ENCODE data around the gene CRYGS. TPM values are rescaled to one million over a fixed set of nuclear protein-coding genes. Genes with fewer than 3 reads are reported as not detected.

Gene CRYGS
- total RNA-seq, 1 experiment from 2014 or later, result 0.28 TPM

- DNase-seq (ENCODE audit: low spot score), result no peak
Measured at GRCh38 chr3:186493525-186494255, 50.5 kb downstream of the CRYGS start.

DNA sequence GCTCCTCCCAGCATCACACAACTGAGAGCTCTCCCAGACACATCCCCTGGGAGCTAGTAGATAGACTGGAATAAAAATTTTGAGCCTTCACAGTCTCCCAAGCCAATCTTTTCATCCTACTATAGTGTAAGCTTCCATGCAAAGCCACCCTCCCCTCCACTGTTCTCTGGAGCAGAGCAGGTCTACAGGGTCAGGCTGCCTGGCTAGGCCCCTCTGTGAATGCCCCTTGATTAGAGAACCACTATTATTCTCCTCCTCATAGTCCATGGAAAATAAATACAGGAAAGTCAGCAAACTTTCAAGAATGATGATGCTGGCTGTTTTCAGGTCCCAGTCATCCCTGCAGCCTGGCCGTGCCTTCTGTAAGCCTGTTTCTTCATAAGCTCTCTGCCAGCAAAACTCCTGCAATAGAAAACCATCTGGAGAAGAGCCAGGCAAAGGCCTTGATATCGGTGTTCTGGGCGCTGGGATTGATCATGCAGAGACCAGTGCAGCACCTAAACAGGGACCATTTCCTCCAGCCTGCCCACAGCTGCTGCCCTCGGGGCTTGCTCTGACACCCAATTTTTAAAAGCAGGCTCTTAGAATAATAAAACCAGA, 51.7 kb downstream of the CRYGS start:
- no peak for DNase-seq (ENCODE audit: low spot score)

DNA sequence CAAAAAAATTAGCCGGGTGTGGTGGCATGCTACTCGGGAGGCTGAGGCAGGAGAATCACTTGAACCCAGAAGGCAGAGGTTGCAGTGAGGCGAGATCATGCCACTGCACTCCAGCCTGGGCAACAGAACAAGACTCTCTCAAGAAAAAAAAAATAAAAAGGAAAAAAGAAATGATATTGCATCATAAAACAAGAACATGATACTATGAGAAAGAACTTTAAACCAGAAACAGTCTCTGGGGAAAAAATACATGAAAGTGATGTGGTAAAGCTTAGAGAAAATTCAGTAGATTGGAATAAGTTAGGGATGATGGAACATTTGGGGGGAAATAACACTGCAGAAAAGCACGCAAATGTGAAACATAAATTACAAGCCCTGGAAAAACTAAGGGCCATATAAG, 54.7 kb downstream of the CRYGS start:
- no peak for DNase-seq (ENCODE audit: low spot score)

Other genes starting within 250 kb of the CRYGS start
- gene DGKG, start 182.1 kb downstream of the CRYGS start, total RNA-seq (2014; rRNA removed; shearing (Covaris generic)), result 0.36 and 4.0 TPM in 2 replicates
- 7.0 and 8.8 TPM in 2 replicates for gene TBCCD1, start 23.0 kb upstream of the CRYGS start, total RNA-seq (2014; rRNA removed; shearing (Covaris generic))
- 63.5 and 71.3 TPM in 2 replicates for gene DNAJB11, start 26.3 kb upstream of the CRYGS start, total RNA-seq (2014; rRNA removed; shearing (Covaris generic))
- gene AHSG, start 68.7 kb upstream of the CRYGS start, total RNA-seq (2014; rRNA removed; shearing (Covaris generic)), result not detected in 2 replicates
- not detected in 2 replicates for gene FETUB, start 96.0 kb upstream of the CRYGS start, total RNA-seq (2014; rRNA removed; shearing (Covaris generic))
- gene HRG, start 121.6 kb upstream of the CRYGS start, total RNA-seq (2014; rRNA removed; shearing (Covaris generic)), result not detected in 2 replicates
- not detected in 2 replicates for gene KNG1, start 173.0 kb upstream of the CRYGS start, total RNA-seq (2014; rRNA removed; shearing (Covaris generic))
- gene EIF4A2, start 239.2 kb upstream of the CRYGS start, total RNA-seq (2014; rRNA removed; shearing (Covaris generic)), result 189 and 213 TPM in 2 replicates

Measured in HT-29 (cell line).